ENCODE measurements around the gene C1orf94. TPM values are rescaled to one million over a fixed set of nuclear protein-coding genes. Genes with fewer than 3 reads are reported as not detected.

C1orf94 gene
- total and polyA plus RNA-seq, 11 donors: not detected

- ATAC-seq: no peak
- intact Hi-C loops (cut with DNase I): no loop called here
- Histone ChIP-seq H3K4me1 (no peaks in the 10 kb centered on the region), H3K27me3 (no peaks in the 10 kb centered on the region), H3K27ac (no peak overlapping the region), H3K9me3 (no peaks in the 10 kb centered on the region), H3K4me3 (no peak overlapping the region), H3K36me3 (no peaks in the 10 kb centered on the region)
- no peak for DNase-seq
- TF ChIP-seq POLR2A (IDR thresholded peaks at IDR 0.05) (no peak), CTCF (IDR thresholded peaks at IDR 0.05) (no peak)
- 69 to 73% (median 70%) methylated on average over 3 of the region's 3 CpGs for WGBS, 4 donors
Observed at GRCh38 chr1:34137411-34137810, 39.3 kb upstream of the C1orf94 start.

- H3K27me3 ChIP-seq: peaks cover 0 to 4% (median 0%) of the 10 kb centered on the region in 9 donors
- no peak for DNase-seq
- no peaks in the 10 kb centered on the region for H3K36me3 ChIP-seq
- intact Hi-C loops (cut with DNase I): no loop called here
- WGBS, 4 donors: 48 to 70% (median 56%) methylated on average over 7 of the region's 7 CpGs
- ATAC-seq: no peak
- no peak overlapping the region for H3K4me3 ChIP-seq
- H3K9me3 ChIP-seq: no peaks in the 10 kb centered on the region
- no peak for TF ChIP-seq CTCF (IDR thresholded peaks at IDR 0.05)
- TF ChIP-seq POLR2A (IDR thresholded peaks at IDR 0.05): no peak
- no peak overlapping the region for H3K27ac ChIP-seq
- H3K4me1 ChIP-seq: no peaks in the 10 kb centered on the region
Observed at GRCh38 chr1:34140011-34140676, 36.6 kb upstream of the C1orf94 start.

- no peak for DNase-seq
- H3K27me3 ChIP-seq: peaks cover 0 to 16% (median 0%) of the 10 kb centered on the region in 9 donors
- no peak overlapping the region for H3K27ac ChIP-seq
- H3K36me3 ChIP-seq: no peaks in the 10 kb centered on the region
- 80 to 95% (median 85%) methylated on average over 2 of the region's 2 CpGs for WGBS, 4 donors
- no peaks in the 10 kb centered on the region for H3K4me1 ChIP-seq
- ATAC-seq: no peak
- intact Hi-C loops (cut with DNase I): no loop called here
- no peak overlapping the region for H3K4me3 ChIP-seq
- TF ChIP-seq CTCF (IDR thresholded peaks at IDR 0.05): no peak
- TF ChIP-seq POLR2A (IDR thresholded peaks at IDR 0.05): no peak
- H3K9me3 ChIP-seq: no peaks in the 10 kb centered on the region
Observed at GRCh38 chr1:34143975-34144374, 32.7 kb upstream of the C1orf94 start.

- Histone ChIP-seq H3K36me3 (no peaks in the 10 kb centered on the region), H3K27me3 (peaks cover 0 to 16% (median 0%) of the 10 kb centered on the region in 9 donors), H3K4me1 (no peaks in the 10 kb centered on the region), H3K9me3 (no peaks in the 10 kb centered on the region), H3K27ac (no peak overlapping the region), H3K4me3 (no peak overlapping the region)
- WGBS, 4 donors: 67 to 86% (median 79%) methylated on average over 6 of the region's 6 CpGs
- intact Hi-C loops (cut with DNase I): no loop called here
- ATAC-seq: no peak
- no peak for DNase-seq
- TF ChIP-seq CTCF (IDR thresholded peaks at IDR 0.05) (no peak), POLR2A (IDR thresholded peaks at IDR 0.05) (no peak)
Observed at GRCh38 chr1:34144766-34145165, 31.9 kb upstream of the C1orf94 start.
